ENCODE results near the gene HIGD1A. TPM values are rescaled to one million over a fixed set of nuclear protein-coding genes. Genes with fewer than 3 reads are reported as not detected.

Gene HIGD1A
- total and polyA plus RNA-seq, 2 of the 4 experiments (the other 2 are of a cell fraction): 86.6 to 137 TPM

GRCh38 chr3:42819351-42819965 is 15.2 kb upstream of the HIGD1A start:
- H3K27ac ChIP-seq (ENCODE audit: insufficient read depth, low read length): no peak overlapping the region

More at GRCh38 chr3:42819351-42819965, 15.2 kb upstream of the HIGD1A start:
- Histone ChIP-seq H3K36me3 (ENCODE audit: control insufficient read depth, insufficient read depth, low read length) (no peaks in the 10 kb centered on the region), H2BK15ac (ENCODE audit: low read depth, low read length) (no peak overlapping the region), H4K5ac (ENCODE audit: low read depth, low read length) (no peak overlapping the region), H3K9me1 (ENCODE audit: insufficient read depth, low read length) (peaks cover 4% of the 10 kb centered on the region; the same call in 1 of the 2 replicates), H3K18ac (ENCODE audit: low read depth, low read length) (no peak overlapping the region), H3K4me2 (ENCODE audit: low read depth, low read length) (no peak overlapping the region), H3K4me1 (ENCODE audit: control insufficient read depth, insufficient read depth, low read length) (peaks cover 5% of the 10 kb centered on the region), H3K79me1 (ENCODE audit: low read depth in 1 of 2, low read length in 2 of 2) (no peaks in the 10 kb centered on the region), H3K4me3 (ENCODE audit: insufficient read depth, low read depth, low read length) (no peak overlapping the region), H3K4ac (ENCODE audit: low read depth, low read length) (no peak overlapping the region), H2BK20ac (ENCODE audit: low read depth, low read length) (no peak overlapping the region), H3K9me3 (ENCODE audit: control insufficient read depth, insufficient read depth, low read length) (no peaks in the 10 kb centered on the region), H3K14ac (replicated peaks; ENCODE audit: low read depth, low read length) (no peak overlapping the region), H2AFZ (replicated peaks; ENCODE audit: low read length, poor library complexity) (no peak overlapping the region), H2AK9ac (replicated peaks; ENCODE audit: low read depth, low read length, poor library complexity) (no peak overlapping the region), H4K8ac (ENCODE audit: low read depth in 2 of 2, low read length in 2 of 2) (no peak overlapping the region), H3K27me3 (ENCODE audit: control insufficient read depth, insufficient read depth, low read length) (peaks cover 14% of the 10 kb centered on the region), H3K56ac (ENCODE audit: extremely low read depth, insufficient read depth, low read length) (no peak overlapping the region), H2AK5ac (ENCODE audit: low read depth, low read length) (no peak overlapping the region), H4K91ac (ENCODE audit: insufficient read depth, low read depth, low read length) (no peak overlapping the region), H2BK5ac (ENCODE audit: low read depth, low read length, poor library complexity, severe bottlenecking) (no peak overlapping the region), H2BK120ac (ENCODE audit: low read depth, low read length) (no peak overlapping the region), H3K23ac (ENCODE audit: low read depth, low read length) (no peak overlapping the region), H4K20me1 (ENCODE audit: insufficient read depth, low read length) (no peaks in the 10 kb centered on the region), H3K9ac (ENCODE audit: low read depth, low read length) (no peak overlapping the region)
- intact Hi-C loops (cut with micrococcal nuclease): no loop called here
- CTCF ChIA-PET: interaction anchor here (0.8 kb wide), 1 partner anchor 12 kb away, joined by 4 read pairs; no protein-coding TSS in a partner anchor
- POLR2A ChIA-PET (ENCODE audit: unreplicated experiment): no interaction called here
- TF ChIP-seq MXI1 (IDR thresholded peaks at IDR 0.05; ENCODE audit: borderline replicate concordance, low read depth, low read length) (no peak), NFE2L2 (IDR thresholded peaks at IDR 0.05; ENCODE audit: low read depth, low read length) (no peak)
- no peak for DNase-seq
- no peak for ATAC-seq (ENCODE audit: low read depth)
- in situ Hi-C loops (cut with MboI; ENCODE audit: low sequenced_read_pairs): no loop called here
- no TSS peak for BruUV-seq (replicated peaks)
- dilution Hi-C loops (cut with HindIII; ENCODE audit: low sequenced_read_pairs, unreplicated experiment): no loop called here
- WGBS, 2 experiments (ENCODE audit: extremely low coverage in 2 of 2, insufficient read length in 1 of 2): no CpG with 5 or more reads among the region's 2 CpGs

Measured in IMR-90 (cell line).